NCI-H2171 treated with DMSO at 0.1 percent for 48 hours (cell line): ENCODE data around the gene INTS6L.

Experiments
- DNase-seq: peaks from one replicate; lab custom pipeline; 2025; lab: John Stamatoyannopoulos, UW

Gene INTS6L, protein sequence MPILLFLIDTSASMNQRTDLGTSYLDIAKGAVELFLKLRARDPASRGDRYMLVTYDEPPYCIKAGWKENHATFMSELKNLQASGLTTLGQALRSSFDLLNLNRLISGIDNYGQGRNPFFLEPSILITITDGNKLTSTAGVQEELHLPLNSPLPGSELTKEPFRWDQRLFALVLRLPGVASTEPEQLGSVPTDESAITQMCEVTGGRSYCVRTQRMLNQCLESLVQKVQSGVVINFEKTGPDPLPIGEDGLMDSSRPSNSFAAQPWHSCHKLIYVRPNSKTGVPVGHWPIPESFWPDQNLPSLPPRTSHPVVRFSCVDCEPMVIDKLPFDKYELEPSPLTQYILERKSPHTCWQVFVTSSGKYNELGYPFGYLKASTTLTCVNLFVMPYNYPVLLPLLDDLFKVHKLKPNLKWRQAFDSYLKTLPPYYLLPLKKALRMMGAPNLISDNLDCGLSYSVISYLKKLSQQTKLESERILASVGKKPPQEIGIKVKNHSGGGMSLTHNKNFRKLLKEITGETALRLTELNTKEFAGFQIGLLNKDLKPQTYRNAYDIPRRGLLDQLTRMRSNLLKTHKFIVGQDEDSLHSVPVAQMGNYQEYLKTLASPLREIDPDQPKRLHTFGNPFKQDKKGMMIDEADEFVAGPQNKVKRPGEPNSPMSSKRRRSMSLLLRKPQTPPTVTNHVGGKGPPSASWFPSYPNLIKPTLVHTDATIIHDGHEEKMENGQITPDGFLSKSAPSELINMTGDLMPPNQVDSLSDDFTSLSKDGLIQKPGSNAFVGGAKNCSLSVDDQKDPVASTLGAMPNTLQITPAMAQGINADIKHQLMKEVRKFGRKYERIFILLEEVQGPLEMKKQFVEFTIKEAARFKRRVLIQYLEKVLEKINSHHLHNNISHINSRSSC

DNA sequence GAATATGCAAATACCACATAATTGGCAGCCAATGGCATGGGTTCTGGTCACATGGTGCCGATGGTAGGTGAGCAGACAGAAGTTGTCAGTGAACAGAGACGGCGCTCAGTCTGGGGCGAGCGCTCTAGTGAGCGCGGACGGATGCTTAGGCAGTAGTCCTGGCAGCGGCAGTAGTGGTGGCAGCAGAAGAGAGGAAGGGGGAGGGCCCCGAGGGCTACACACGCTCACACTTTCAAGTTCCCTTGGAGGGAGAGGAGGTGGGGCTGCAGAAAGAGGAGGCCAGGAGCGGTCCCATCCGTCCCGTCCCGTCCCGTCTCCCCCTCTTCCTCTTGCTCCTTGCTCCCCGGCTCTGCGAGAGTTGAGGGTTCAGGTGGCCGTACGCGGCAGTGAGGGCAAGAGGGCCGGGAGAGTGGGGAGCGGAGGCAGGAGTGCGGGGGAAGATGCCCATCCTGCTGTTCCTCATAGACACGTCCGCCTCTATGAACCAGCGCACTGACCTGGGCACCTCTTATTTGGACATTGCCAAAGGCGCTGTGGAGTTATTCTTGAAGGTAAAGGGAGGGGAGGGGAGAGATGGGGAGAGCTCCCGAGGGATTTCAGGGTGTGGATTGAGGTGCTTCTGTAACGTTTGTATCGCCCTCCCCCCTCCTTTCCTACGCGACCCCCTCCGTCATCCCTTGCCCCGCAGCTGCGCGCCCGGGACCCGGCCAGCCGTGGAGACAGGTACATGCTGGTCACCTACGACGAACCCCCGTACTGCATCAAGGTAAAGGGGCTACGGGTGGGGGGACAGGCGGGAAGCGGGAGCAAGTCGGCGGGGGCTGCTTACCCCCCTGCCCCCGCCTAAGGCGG, at the start of gene INTS6L:
Gene INTS6L (plus strand): TSS at position 108 of the 852 bp plus-strand sequence. CDS start 333 bp downstream, at position 441.
- DNase-seq = peak; percentile 88

DNA sequence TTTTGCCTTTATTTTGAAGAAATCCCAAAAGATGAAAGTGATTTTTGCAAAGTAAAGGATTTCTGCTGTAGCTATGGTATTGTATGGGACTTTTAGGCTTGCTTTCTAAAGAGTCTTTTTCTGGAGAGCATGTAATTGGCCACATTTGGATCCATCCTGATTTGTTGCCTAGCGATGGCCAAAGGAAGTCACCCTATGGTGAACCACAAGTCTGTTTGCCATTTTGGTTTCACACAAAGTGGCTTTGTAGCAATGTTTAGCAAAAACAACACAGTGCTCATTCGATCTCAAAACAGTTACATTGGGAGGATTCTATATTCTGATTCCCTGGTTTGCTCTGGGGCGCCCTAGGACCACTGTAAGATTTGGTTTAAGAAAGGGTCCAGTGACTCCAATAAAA, 44.1 kb upstream of the INTS6L start:
- DNase-seq = no peak

DNA sequence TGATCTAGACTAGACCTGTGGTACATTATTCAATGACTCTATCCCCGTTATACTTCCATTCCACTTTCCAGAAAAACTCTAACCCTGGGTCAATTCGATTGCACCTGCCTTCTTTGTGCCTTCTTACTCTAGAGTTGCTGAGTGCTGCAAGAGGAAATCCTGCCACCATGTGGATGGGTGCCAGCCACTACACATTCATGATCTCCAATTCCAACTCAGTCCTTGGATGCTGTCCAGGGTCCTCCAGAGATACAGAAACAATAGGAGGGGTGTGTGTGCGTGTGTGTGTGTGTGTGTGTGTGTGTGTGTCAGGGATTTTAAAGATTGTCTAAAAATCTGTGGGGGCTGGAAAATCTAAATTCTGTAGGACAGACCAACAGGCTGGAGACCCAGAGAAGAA, 42.9 kb upstream of the INTS6L start:
- peak; percentile 55 for DNase-seq

DNA sequence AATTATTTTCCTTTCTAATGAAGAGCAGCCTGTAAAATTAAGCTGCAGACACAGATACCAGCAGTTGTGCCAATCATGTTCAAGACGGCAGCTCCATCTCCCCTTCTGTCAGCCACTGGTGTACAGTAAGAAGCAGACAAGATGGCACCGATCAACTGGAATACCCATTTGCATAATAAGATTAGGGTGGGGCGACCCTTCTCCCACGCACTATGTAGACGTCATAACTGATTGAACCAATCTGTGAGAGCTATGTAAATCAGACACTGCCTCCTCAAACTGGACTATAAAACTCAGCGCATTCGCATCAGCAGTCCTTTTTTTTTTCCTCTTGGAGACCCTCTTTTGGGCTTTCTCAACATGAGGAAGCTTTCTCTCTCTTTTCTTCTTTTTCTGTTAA, 40.4 kb upstream of the INTS6L start:
- no peak for DNase-seq

DNA sequence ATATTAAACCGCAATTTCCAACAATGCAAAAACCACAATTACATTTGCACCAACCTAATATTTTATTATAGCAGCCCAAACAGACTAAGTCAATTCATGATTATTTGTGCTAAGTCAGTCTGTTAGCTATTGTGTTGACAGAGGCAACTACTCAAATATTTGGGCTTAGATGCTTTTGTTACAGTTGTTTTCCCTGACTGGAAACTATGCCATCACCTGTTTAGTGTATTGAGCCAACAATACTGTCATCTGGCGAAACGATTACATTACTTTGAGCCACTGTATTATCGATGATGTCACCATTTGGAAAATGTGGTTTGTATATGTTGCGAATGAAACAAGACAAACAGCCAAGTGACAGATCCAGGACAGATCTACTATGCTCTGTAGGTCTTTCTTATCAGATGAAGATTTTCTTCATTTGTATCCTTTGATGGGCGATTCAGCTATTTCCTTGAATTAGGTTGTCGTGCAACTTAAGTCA, 38.7 kb upstream of the INTS6L start:
- no peak for DNase-seq

DNA sequence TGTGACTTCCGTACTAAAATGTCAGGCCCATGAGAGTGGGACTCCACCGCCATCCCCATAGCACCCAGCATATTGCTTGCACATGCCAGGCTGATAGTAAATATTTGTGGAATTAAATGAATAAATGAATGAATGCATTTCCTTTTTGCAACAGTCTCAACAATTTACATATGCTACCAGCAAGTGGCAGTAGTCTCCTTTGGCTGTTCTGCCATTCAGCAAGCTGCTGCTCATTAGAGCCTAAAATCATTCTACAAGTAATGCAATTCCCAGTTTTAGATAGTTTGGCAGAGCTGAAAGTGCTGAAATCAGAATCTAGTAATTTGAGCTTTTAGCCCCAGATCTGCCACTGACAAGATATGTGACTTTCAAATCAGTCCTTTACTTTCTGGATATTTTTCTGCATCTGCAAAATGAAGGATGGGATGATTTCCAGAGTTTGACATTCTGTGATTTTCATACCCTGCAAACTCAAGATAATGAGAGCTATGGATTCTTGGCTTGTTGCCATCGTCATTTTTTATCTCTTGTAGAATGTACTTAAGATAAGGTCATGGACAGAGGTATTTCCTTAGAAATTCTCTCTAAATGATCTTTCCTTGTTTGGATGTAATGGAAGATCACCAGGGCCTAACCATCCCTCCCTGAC, 35.7 kb upstream of the INTS6L start:
- peak; percentile 5 for DNase-seq

DNA sequence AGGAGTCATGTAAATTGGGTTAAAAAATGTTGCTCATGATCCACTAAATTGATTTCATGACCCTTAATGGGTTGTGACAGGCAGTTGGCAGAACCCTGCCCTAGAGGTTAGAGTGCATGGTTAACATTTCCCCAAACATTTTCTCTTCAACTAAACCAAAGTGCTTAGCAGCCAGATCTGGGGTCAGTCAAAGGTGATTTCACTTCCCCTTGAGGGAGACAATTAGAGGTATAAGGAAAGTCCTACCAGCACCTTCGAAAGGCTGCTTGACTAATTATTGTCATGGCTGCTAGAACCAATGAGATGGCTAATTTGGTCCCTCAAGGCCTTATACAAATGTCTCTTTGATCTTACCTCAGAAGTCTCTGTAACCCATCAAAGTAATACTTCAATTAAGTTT, 30.9 kb upstream of the INTS6L start:
- no peak for DNase-seq

DNA sequence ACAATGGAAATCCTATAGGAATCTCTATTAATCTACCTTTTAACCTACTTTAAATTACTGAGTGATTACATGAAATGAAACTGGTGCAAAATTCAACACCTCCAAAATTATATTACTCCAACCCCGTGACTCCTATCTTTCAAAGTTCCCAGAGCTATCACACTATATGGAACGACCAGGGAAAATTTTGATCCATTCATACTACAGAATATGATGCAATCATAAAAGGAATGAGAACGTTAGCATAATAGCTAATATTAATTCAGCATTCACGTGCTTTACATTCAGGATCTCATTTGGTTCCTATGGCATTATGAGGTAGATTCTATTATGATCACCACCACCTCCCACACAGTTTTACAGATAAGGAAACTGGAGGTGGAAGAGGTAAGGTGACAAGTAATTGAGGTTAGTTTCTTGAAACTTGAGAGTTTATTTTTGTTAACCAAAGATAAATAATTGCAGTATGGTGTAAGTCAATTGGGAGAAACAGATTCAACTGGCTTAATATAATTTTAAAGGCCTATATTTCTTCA, 29.4 kb upstream of the INTS6L start:
- no peak for DNase-seq

DNA sequence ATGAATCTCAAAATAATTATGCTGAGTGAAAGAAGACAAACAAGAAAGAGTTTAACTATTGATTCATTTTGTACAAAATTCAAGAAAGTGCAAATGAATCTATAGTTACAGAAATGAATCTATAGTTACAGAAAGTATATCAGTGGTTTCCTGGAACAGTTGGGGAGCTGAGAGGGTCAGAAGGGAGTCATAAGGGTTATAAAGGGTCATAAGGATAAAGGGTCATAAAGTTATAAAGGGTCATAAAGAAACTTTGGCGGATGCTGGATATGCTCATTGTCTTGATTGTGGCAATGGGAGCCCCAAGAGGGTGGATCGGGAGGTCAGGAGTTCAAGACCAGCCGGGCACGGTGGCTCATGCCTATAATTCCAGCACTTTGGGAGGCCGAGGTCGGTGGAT, 26.0 kb upstream of the INTS6L start:
- no peak for DNase-seq

DNA sequence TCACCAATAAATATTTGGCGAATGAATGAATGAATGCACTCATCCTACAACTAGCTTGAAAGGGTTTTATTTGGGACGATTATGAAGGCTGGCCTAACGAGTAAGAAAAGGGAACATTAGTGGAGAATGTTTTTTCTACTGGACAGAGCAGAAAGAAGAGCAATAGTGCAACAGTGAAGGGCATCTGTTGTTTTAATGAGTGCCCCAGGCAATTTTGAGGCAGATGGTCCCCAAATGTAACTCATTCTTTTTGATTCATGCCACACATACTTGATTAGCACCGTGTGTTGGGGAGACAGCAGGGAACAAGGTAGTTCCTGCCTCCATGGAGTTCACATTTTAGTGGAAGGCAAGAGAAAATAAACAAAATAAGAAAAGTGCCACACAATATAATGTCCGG, 22.7 kb upstream of the INTS6L start:
- DNase-seq = no peak

DNA sequence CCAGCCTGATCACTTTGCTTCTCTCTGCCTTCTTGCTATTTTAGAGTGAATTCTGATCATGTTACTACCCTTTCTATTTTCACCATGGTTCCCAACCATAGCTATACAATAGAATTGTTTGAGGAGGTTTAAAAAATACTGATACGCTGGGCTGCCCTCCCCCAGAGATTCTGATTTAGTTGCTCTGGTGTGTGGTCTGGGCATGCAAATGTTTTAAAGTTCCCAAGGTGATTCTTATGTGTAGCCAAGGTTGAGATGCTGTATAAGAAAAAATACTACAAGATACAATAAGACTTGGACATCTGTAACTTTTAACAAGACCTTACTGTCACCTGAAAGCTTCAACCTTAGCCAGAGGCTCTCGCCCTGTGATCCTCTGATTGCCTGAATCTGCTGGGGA, 22.2 kb upstream of the INTS6L start:
- DNase-seq = no peak

DNA sequence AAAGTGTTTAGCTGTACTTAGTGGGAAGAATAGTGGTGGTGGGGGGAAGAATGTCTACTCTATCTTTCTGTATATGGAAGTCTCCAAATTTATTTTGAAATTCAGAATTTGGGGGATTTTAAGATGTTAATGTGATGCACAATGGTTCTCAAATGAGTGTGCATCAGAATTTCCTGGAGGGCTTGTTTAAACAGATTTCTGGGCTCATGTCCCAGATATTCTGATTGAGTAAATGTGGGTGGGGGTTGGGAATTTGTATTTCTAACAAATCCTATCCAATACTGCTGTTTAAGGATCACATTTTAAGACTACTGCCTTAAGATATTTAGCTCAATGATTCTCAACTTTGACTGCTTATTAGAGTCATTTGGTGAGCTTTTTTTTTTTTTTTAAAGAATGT, 15.1 kb upstream of the INTS6L start:
- no peak for DNase-seq

DNA sequence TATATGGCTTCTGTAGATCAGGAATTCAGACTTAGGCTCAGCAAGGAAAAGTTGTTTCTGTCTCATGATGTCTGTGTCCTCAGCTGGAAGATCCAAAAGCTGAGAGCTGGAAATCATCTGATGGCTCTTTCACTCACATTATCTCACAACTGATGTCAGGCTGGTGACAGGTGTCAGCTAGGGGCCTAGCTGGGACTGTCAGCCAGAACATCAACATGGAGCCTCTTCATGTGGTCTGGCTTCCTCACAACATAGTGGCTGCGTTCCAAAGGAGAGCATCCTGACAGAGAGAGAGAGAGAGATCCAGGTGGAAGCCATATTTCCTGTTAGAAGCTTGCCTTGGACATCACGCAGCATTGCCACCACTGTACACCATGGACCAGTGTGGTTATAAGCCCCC, 10.6 kb upstream of the INTS6L start:
- no peak for DNase-seq

DNA sequence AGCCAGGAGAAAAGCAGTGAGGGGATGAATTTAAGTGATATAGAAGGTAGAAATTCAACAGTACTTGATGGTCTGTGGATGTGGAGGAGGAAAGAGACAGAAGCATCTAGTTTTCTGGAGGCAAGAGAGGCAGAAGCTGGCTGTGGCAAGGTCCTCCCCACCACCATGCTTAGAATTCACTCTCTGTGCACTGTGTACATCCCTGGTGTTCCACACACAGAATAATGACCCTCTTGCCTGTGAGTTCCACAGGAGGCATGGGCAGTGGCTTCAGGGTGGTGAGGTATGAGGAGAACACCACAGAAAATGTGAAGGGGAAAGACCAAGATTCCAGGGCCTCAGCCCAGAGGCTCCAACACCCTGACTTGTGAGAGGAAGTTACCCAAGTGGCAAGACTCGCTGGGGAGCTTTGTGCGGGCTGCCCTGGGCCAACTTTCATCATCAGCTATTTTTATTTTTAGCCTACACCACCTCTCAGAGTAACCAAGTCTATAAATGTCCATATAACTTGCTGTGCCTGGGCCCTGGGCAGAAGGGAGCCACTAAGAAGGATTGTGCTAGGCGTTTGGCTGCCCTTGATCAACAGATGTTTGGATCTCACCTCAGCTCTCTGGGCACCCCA, 7.8 kb upstream of the INTS6L start:
- DNase-seq = no peak

DNA sequence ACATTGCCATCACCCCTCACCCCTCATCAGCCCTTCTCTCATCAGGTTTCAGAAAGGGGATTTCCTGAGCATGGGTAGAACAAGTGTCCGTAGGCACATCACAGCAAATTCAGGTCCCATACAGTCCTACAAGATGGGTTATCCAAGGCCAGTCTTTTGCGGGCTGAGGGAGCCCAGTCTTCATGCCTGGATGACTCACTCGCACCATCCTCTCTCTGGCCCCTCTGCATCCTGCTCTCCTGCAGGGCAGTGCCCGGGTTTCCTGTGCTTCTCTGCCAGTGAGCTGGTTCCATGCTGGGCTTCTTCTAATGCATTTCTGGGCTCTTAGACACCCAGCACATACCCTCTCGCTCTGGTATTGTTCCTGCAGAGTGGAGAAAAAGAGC, 7.3 kb upstream of the INTS6L start:
- no peak for DNase-seq

DNA sequence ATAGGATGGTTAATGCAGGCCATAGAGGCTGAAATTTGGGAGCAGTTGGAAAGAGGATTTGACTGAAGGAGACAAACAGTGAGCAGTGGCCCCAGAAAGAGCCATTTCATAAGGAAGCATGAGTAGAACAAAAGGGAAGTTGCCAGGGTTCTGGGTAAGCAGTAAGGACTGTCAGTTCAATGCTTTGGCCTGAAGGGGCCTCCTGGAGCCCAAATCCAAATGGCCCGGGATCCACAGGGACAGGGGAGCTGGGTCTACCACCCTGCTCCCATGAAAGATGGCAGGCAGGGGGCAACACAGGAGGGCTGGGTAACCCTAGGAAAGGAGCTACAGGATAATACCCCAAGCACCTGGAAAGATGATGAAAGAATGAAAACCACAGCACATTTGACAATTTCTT, 4.1 kb upstream of the INTS6L start:
- DNase-seq = no peak

DNA sequence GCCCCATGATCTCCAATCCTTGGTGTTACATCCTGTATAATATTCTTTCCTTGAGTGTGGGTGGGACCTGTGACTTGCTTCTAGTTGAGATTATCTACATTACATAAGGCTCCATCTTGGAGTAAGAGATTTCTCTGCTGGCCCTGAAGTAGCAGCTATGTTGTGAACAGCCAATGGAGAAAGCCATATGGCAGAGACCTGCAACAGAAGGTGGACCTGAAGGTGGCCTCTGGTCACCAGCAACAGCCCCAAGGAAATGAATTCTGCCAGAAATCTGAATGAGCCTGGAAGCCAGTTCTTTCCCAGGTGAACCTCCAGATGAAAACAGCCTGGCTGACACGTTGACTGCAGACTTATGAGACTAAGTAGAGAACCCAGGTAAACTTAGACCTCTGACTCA, 2.3 kb upstream of the INTS6L start:
- DNase-seq = no peak

DNA sequence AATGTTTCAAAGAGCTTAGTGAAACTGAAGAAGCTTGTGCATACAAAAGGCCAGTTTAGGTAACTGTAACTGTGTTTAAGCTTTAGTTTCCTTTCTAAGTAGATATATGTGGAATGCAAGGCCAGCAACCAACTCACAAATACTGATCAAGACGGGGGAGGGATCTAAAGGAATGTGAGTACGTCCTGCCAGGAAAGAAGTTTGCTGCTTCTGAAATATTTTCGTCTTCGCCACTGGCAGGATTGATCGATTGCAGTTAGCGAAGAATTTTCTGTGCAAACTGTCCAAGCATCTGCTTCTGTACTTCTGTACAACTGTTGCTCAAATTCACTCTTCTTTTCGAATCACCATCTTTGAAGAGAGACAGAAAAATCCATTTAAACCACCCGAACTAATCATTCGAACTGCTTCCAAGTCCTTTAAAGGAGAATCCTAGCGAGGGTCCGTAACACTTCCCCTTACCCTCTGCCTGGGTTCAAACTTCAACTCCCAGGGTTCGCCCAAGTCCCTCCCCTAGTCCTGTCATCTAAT, 373 bp upstream of the INTS6L start:
- DNase-seq = no peak

DNA sequence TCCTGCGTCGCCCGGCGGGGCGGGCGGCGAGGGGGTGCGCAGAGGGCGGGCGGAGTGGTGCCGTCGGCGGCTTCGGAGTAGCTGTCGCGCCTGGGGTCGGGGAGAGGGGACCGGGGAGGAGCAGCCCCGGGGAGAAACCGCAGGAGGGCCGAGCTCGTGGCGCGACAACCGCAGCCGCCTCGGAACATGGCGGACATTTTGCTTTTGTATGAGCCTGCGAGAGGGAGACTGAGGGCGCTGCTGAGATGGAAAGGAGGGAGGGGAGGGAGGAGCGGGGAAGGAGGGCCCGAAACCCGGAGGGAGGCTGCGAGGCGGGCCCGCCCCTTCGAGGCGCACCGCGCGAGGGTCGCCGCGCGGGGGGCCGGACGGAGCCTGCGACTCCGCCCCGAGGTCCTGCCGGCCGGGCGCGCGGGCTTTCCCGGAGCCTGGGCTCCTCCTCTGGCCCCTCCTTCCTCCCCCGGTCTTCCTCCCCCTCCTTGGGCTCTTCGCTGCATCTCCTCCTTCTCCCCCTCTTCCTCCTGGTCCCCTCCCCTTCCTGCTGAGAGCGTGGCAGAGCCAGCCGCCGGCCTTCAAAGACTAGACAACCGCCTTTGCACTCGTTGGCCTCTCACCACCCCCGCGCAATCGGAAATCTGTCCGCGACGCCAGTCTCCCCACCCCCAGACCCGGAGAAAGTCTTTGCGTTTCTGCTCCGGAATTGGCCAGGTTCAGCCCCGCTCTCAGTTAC, 1.1 kb downstream of the INTS6L start:
- peak; percentile 86 for DNase-seq

DNA sequence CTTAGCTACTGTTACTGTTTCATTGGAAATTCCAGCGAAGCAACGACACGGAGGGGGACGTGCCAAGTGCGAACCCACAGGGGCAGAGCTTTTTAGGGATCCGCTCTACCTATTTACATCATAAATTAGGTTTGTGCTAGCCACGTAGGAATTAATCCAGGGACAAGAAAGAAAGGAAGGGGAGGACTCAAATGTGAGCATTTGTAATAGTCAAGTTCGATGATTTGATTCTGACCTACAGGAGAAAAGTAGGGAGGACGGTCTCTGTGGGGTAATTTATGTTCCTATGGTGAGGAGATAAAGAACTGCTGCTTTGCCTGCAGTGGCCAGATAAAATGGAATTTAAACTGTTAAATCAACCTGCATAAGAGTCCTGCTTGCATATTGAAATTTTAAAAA, 1.7 kb downstream of the INTS6L start:
- peak; percentile 26 for DNase-seq
